ENCODE results near the gene EXOC5.

GRCh38 chr14:57317248-57317833 lies 48.6 kb upstream of the EXOC5 start:
- TF ChIP-seq RAD21 (IDR thresholded peaks at IDR 0.05; ENCODE audit: low read depth) (peak; percentile 78), MAX (IDR thresholded peaks at IDR 0.05) (no peak), USF1 (IDR thresholded peaks at IDR 0.05) (no peak)

All from Ishikawa (cell line).